GM18505 (cell line): ENCODE measurements around the gene PIK3AP1.

Source experiments
- ATAC-seq: cut with Tn5 transposase; IDR thresholded peaks from one replicate; pipeline ENCODE4 v1.9.1; 2021; ENCODE audit not compliant: unreplicated experiment
- POLR2A ChIP-seq: IDR thresholded peaks from 4 replicates; pipeline ENCODE4 v1.6.1; 2011; ENCODE audit warnings: borderline replicate concordance; ENCODE audit not compliant: insufficient read depth, insufficient read length; ENCODE audit errors: extremely low read depth

PIK3AP1 gene

DNA sequence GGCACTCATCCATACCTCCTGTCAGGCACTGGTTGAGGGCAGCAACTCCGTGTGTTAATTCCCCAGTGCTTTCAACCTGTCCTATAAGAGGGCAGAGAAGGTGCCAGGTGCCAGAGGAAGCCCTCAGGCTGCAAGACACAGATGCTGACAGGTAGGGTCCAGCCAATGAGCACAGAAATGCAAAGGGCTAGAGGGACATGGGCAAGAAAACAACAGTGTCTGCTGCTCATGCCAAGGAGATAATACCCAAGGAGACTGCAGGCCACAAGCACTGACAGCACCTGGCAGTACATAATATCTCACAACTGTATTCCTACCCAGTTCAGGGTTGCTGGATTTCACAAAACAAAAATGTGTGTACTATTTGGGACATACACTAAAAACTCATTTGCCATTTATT is 95.1 kb downstream of the PIK3AP1 start:
- TF ChIP-seq POLR2A = no peak

DNA sequence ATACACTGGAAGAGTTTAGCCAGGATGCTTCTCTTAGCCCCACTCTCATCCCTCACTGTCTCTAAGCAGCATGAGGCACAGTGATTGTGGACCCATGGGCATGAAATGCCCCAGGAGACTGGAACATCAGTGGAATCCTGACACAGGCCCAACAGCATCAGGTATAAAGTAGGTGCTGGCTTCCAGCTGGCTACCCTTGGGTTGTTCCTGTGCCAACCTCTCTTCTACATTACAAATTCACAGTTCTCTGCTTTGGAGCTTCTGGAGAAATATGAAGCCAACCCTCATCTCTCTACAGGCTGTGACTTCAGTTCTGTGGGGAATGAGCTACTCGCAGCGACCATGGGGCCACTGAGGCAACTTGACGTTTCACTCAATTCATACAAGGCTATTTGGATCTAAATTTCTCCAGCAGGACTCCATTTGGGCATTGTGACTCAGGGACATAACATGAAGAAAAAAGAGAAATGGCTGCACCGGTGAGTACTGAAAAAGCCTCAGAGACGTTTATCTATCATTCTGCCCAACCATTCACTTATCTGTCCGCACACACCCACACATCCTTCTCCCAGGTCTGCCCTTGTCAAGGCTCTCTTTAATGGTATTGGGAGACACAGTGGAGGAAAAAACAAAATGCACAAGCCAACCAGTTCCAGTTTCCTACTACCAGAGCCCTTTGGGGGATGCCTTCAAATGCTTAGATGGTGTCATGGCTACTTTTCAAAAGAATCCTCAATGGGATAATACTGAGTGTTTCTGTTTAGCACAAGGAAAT is 98.1 kb downstream of the PIK3AP1 start:
- TF ChIP-seq POLR2A = no peak
- no peak for ATAC-seq

More for the DNA sequence above, 95.1 kb downstream of the PIK3AP1 start:
- ATAC-seq = no peak

DNA sequence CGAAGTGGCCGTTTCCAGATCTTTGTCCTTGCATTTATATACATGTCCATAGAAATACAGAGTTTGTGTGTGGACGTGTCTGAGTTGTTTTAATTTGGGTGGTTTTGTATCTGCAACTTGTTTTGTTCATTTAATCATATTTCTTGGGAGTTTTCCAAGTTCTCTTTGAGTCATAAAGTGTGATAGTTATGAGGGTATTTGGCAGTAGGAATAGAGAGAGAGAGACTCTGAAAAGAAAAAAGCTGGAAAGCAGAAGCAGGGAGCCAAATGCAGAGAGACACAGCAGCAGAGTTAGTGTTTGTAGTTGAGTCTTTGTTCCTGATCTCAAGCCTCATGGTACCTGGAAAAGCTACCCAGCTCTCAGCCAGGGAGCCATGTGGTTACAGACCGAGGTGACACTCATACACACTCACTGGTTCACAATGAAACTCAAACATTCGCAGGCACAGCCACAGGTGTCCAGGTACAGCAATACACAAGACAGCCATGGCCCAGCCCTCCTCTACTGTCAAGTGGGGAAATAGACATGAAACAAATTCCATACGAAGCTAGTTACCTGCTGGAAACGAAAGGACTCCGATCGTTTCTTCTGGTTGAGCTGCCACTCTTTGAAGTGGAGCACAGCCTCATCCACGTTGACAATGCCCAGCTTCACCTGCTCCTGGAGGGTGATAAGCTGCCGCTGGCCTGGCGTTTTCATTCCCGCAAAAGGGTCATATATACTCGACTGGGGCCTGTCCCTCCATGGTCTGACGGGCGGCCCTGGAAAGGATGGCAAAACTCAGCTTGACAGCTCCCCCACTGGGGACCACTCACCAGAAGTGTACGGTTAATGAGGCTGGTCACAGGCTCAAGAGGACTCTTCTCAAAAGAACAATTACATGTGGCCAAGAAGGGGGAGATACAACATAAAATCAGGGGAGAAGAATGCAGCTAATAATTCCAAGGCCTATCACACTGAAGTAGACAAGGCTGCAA is 100.2 kb downstream of the PIK3AP1 start:
- no peak for TF ChIP-seq POLR2A

DNA sequence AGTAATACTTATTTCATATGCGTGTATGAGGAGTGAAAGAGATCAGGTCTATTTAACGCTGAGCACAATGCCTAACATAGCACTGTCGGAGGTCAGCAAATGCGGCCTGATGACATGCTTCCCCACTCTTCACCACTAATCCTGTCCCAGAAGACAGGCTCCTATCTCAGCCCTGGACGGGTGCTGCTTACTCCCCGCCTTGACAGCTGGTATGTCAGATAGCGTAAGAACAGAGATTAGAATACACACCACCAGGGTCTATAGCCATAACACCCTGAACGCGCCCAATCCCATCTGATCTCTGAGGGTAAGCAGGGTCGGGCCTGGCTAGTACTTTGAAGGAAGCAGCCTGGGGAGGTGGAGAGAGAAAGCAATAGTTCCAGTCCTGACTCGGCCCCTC is 101.2 kb downstream of the PIK3AP1 start:
- peak; percentile 27 for TF ChIP-seq POLR2A
- no peak for ATAC-seq

More for the DNA sequence above, 100.2 kb downstream of the PIK3AP1 start:
- ATAC-seq = no peak

DNA sequence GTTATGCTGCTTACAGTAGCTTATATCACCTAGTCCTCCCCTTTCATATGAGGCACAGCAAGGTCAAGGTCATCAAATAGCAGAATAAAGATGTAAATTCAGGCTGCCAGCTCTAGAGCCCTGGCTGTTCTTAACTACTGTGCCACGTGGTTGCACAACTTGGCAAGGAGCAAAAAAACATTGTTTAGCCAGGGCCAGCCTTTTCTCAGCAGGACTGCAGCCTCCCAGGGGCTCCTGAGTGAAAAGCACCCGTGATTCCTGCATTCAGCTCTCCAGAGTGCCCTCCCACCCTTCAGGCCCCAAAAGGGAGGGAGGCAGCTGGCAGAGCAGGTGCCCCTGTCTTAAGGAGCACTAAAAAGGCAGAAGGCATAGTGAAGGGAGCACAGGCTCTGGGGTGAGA is 101.7 kb downstream of the PIK3AP1 start:
- no peak for TF ChIP-seq POLR2A
- no peak for ATAC-seq

DNA sequence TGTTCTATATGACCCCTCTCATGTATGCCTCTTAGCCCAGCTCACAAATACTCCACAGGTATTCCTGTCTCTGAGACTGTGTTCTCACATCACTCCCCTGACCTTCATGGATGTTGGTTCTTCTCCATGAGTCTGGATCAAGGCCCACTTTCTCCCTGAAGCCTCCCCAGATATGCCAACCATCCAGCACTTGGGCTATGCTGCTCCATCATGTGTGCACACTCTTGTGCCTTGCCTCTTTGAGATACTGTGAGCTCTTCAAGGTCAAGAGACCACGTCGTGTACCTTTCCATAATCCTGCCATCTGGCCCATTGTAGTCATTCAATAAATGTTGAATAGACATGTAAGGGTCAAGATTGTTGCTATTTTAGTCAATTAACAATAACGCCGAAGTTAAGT is 103.4 kb downstream of the PIK3AP1 start:
- ATAC-seq = no peak
- TF ChIP-seq POLR2A = no peak

DNA sequence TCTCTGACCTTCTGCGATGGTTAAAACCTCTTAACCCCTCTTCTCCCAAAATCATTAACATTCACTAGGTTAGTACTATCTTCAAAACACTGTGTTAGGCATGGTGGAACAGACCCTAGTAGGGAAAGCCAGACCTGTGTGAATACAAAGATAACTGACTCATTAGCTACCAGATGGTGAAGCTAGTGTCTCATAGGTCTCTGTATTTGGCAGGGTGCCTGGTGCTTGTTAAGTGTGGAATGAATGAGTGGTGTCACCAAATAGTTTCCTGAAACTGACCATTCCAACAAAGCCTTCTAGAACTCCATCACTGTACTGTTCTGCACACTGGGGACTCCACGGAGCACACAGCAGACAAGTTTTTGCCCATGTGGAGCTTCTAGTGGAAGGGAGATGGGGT is 105.8 kb downstream of the PIK3AP1 start:
- no peak for TF ChIP-seq POLR2A
- ATAC-seq = no peak

DNA sequence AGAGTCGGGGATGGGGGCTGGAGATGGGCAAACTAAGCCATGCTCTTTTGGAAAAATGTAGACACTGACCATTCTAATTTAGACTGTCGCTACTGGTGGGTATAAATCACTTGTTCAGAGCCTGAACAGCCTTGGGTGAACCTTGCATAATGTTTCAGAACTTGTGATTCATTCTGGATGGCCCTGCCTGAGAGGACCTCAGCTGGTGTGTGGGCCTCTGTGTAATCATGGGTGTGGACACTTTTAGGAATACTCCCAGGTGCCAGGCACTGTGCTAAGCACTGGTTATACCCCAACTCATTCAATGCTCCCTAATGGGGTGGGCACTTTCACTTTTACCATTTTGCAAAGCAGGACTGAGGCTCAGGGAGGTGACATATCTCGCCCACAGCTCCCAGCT is 106.7 kb downstream of the PIK3AP1 start:
- no peak for TF ChIP-seq POLR2A
- no peak for ATAC-seq

DNA sequence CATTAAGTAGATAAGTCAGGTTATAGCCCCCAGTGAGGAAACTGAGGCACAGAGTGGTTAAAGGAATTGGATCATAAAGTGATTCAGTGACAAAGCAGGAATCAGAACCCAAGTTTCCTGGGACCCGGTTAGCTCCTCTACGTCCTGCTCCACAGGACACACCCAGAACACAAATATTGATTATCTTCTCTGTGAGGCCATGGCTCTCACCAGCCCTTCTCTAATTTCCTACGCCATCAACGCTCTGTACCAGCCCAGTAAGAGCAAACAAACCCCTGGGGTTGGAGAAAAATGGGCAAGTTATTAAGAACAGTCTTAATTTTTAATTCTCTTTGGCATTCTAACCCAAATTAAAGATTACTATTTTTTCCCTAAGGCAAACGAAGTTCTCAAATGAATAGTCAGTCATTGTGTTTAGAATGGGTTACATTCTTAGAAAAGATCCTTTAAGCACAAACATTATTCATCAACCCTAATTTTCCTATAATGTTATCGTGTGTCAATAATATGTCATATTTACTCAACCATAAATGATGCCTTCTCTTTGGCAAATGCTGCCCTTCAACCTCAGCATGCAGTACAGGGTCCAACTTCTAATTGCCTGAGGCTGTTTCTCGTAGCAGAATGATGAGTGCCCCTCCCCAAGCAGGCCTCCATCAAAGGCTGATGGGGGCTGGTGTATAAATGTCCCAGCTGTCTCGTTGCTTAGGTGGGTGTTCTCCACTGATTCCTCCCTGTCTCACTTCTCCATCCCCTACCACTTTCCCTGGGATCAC is 108.1 kb downstream of the PIK3AP1 start:
- no peak for ATAC-seq
- no peak for TF ChIP-seq POLR2A

DNA sequence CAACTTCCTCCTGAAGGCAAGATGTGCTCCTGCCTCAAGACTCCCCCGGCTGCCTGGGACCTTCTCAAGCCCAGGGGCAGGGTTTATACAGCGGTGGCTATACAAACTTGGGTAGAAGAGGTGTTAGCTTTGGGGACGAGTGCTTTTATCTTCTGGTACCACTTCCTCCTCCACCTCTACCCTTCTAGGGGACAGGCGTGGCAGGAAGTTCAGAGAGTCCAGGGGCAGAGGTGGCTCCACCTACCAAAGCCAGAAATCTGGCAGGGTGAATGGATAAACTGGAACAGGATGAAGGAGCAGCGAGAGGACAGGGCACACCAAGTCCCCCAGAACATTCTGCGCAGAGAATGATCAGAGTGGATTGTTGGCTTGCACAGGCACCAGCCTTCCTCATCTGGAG is 109.5 kb downstream of the PIK3AP1 start:
- TF ChIP-seq POLR2A = no peak
- no peak for ATAC-seq

DNA sequence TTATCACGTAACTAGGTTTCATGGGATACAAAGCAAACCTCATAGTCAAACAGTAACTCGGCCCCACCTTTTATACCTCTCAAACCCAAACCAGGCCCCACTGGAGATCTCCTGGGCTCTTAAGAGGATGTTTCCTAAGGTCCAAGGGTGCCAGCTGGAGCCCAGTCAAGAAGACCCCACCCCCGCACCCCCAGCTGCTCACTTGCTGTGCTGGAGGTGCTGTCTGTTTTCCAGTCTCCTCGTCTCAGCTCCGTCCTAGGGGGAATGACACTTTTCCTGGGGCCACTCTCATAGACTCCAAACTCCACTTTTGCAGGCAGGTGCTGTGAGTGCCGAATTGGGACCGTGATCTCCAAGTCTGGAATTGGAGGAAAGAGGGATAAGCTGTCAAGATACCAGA is 110.8 kb downstream of the PIK3AP1 start:
- ATAC-seq = no peak
- TF ChIP-seq POLR2A = no peak

DNA sequence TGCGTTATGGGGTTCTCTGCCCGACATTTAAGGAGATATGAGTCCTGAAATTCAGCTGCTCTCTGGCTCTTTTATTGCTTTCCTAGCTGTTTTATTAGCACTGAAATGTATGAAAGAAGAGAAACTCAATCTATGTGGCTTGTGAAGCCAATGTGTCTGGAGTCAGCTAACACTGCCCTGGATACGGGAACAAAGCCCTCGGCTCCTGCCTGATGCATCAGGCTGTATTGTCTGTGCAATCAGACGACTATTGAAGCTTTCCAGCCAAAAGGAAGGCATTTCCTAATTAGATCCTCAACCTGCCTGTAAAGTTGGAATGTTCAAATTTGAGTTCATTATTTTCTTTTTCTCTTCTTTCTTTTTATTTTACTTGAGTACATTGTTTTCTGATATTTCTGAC is 111.5 kb downstream of the PIK3AP1 start:
- TF ChIP-seq POLR2A = no peak
- ATAC-seq = no peak

DNA sequence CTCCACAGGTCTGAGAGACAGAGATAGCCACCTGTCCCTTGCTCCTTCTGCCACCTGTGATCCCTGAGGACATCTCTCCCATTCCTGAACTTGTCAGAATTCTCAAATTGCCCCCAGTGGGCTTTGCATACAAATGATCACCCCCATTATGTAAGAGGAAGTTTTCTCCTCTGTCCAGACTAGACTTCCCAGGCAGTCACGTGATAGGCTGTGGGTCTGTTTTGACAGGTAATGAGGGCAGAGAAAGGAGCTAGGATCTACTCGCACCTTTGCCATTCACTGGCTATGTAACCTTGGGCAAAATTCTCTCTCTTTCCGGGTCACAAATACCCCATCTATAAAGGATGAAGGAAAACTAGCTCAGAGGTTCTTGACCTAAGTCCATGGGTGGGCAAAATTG is 112.1 kb downstream of the PIK3AP1 start:
- no peak for ATAC-seq
- TF ChIP-seq POLR2A = no peak

DNA sequence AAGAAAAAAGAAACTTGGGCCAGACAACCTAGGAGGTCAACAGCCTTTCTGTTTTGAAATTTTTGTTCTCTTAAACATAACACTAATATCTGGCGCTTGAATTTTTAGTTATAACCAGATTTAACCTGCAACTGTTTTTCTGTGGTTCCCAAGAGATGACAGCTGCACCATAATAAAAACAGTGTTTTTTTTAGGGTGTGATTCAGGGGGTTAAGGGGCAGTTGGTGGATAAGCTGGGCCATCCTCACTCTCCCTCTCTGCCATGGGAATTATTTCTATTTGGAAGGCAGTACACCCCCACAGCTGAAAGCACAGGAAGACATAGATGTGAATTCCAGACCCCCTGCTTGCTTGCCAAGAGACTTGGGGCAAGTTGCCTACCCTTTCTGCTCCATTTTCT is 113.4 kb downstream of the PIK3AP1 start:
- ATAC-seq = no peak
- TF ChIP-seq POLR2A = no peak

DNA sequence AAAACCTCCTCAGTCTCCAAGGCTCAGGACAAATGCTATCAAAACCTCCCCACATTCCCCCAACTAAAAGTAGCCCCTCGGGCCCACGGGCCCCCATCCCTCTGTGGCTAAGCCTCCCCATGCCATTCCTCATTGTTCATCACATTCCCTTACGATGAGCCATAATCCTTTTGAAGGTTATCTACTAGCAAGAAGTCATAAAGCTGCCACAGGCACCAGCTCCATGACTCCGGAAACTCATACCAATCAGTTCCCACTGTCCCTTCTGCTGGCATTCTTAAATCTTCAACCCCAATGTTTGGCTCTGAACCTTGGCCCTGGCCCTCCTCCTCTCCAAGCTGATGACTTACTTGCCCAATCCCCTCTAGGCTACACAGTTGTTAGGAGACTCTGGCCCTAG is 114.1 kb downstream of the PIK3AP1 start:
- no peak for ATAC-seq
- no peak for TF ChIP-seq POLR2A
